C4-2B (cell line): ENCODE results near the gene ARHGEF28.

ENCODE experiments used
- H3K27ac ChIP-seq: fragments of 450-650 bp; 2 replicates; pipeline ENCODE4 v1.5.1; 2017
- ZFX ChIP-seq: fragments of 450-650 bp; IDR thresholded peaks from 2 replicates; pipeline ENCODE4 v1.6.1; 2017
- TF ChIP-seq, protein P1 (sequence below): fragments of 450-650 bp; conservative IDR thresholded peaks from 2 replicates; pipeline ENCODE4 v1.5.1; 2017; ENCODE audit warnings: mild to moderate bottlenecking

ARHGEF28 gene

GRCh38 chr5:73670731-73671130 is 44.7 kb downstream of the ARHGEF28 start:
- TF ChIP-seq, protein P1, sequence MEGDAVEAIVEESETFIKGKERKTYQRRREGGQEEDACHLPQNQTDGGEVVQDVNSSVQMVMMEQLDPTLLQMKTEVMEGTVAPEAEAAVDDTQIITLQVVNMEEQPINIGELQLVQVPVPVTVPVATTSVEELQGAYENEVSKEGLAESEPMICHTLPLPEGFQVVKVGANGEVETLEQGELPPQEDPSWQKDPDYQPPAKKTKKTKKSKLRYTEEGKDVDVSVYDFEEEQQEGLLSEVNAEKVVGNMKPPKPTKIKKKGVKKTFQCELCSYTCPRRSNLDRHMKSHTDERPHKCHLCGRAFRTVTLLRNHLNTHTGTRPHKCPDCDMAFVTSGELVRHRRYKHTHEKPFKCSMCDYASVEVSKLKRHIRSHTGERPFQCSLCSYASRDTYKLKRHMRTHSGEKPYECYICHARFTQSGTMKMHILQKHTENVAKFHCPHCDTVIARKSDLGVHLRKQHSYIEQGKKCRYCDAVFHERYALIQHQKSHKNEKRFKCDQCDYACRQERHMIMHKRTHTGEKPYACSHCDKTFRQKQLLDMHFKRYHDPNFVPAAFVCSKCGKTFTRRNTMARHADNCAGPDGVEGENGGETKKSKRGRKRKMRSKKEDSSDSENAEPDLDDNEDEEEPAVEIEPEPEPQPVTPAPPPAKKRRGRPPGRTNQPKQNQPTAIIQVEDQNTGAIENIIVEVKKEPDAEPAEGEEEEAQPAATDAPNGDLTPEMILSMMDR: no peak
- no peak for TF ChIP-seq ZFX
- no peak overlapping the region for H3K27ac ChIP-seq

DNA sequence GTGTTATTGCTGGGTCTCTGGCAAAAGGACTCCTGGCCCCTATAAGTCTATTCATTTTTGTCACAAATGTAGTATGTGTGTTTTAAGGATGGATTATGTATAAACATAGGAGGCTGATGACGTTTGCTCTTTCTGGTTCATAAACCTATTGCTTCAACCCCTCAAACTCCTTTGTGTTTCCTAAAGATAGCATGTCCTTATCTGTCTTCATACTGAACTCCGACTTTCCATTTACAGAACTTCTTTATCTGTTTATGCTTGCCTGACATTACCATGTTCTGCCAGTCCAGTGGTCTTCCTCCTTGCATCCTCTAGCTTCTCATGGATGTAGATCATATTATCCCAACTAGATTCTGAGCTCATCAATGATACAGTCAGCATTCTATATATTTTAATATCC is 46.1 kb downstream of the ARHGEF28 start:
- H3K27ac ChIP-seq: no peak overlapping the region
- no peak for TF ChIP-seq ZFX

- H3K27ac ChIP-seq: no peak overlapping the region
- TF ChIP-seq, protein P1: no peak
- no peak for TF ChIP-seq ZFX
These were observed 47.2 kb downstream of the ARHGEF28 start for GRCh38 chr5:73673161-73673591.

GRCh38 chr5:73674669-73675004 is 48.6 kb downstream of the ARHGEF28 start:
- H3K27ac ChIP-seq: no peak overlapping the region

DNA sequence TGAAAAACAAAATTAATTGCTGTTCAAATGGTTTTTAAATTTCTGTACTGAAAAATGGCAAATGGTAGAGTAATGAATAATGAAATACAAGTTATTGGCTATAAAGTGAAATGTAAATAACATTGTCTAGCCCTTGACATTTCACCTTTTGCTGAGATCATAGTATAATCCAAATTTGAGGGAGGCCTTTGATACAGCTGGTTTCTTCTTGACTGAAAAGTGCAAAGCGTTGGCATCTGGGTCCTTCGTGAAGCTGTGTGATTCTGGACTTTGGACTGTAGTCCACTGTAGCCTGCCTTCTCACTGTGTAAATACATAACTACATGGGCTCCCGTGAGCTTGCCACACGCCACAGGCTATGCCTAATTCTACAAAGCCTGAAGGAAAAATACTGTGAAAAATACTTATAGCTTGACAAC is 52.3 kb downstream of the ARHGEF28 start:
- H3K27ac ChIP-seq: no peak overlapping the region
- TF ChIP-seq ZFX: no peak
- TF ChIP-seq, protein P1: no peak

More at GRCh38 chr5:73674669-73675004, 48.6 kb downstream of the ARHGEF28 start:
- TF ChIP-seq ZFX: no peak
- TF ChIP-seq, protein P1: no peak

- TF ChIP-seq, protein P1: no peak
- TF ChIP-seq ZFX: no peak
- H3K27ac ChIP-seq: no peak overlapping the region
These were observed 52.8 kb downstream of the ARHGEF28 start for GRCh38 chr5:73678807-73679206.

DNA sequence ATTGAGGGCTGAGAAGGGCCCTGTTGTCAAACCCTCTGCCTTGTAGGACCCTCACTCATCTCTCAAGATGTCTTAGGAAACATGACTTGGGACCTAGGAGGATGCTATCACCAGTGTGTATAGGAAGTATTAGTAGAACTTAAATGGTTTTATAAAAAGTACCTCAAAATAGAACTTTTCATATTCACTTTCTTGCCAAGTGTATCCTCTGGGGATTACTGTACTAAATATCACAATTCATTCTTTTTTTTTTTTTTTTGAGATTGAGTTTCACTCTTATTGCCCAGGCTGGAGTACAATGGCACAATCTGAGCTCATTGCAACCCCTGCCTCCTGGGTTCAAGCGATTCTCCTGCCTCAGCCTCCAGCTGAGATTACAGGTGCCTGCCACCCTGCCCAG is 56.2 kb downstream of the ARHGEF28 start:
- TF ChIP-seq ZFX: no peak
- TF ChIP-seq, protein P1: no peak
- no peak overlapping the region for H3K27ac ChIP-seq

DNA sequence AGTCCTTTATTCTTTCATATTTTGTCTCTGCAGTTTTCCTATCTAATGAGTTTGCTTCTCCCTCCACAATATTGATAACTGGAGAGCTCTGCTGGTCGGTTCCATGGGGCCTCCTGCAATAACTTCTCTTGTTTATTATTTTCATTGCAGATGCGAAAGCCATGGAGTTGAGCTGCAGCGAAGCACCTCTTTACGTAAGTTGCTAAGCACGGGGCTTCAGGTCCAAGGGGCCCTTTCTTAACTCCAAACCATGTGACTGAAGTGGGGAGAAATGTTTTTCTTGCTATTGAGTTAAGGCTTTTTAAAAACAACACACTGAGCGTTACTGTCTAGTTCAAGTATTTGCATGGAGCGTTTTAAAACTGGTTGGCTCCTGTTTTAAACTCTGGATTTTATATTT is 58.7 kb downstream of the ARHGEF28 start:
- TF ChIP-seq ZFX: no peak
- TF ChIP-seq, protein P1: no peak
- H3K27ac ChIP-seq: no peak overlapping the region
